ENCODE data around the gene CYP2W1. TPM values are rescaled to one million over a fixed set of nuclear protein-coding genes. Genes with fewer than 3 reads are reported as not detected.
"Not testable (repeated sequence)": the region's sequence is repeated elsewhere in the genome, so short reads cannot be mapped to it uniquely, and the experiment has no call there.

Gene CYP2W1
- total RNA-seq, 1 donor from 2014 or later, result 19.1 TPM

DNA sequence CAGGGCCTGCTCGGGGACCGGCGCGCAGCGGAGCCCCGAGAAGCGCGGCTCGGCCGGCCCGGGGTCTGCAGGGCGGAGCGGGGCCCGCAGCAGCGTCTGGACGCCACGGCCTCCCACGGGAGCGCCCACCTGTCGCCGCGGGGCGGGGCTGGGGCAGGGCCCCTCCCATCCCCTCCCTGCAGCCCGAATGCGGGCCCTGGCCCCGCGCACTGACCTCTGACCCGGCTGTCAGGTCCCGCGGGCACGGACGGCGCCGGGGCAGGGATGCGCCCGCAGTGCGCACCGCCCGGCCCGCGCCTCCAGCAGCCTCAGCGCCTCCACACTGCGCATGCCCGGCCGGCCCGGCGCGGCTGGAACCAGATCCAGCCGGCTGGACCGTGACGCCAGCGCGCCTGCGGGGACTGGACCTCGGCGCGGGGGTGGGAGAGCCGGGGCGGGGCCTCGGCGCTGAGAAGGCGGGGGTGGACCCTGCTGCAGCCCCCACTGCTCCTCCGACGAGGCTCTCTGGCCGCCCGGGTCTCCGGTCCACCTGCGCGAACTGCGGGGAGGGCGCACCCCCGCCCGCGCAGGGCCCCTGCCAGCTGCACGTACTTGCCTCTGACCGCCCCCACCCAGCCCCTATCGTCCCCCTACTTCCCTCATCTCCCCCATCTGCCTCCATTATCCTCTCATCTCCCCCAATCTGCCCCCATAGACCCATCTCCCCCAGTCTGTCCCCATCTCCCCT is 45.2 kb downstream of the CYP2W1 start:
- peak; percentile 96 for DNase-seq

DNA sequence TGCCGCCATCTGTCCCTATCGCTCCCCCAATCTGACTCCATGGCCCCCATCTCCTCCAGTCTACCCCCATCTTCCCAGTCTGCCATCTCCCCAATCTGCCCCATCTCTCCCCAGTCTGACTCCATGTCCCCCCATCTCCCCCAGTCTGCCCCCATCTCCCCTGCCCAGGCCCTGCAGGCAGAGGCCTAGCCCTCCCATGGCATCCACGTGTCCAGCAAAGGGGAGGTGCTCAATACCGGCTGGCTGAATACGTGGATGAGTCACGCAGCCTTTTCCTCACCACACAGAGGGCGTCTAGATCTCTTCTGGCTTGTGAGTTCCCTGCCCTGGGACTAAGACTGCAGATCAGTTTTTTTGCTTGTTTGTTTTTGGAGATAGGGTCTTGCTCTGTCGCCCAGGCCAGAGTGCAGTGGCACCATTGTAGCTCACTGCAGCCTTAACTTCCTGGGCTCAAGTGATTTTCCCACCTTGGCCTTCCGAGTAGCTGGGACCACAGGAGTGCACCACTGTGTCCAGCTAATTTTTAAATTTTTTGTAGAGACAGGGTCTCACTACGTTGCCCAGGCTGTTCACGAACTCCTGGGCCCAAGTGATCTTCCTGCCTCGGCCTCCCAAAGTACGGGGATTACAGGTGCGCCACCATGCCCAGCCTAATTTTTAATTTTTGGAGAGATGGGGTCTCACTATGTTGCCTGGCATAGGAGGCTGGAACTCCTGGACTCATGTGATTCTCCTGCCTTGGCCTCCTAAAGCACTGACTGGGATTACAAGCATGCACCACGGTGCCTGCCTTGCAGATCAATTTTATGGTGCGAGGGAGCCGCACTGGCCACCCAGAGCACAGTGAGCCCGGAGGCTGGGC is 46.0 kb downstream of the CYP2W1 start:
- DNase-seq, result peak; percentile 85

DNA sequence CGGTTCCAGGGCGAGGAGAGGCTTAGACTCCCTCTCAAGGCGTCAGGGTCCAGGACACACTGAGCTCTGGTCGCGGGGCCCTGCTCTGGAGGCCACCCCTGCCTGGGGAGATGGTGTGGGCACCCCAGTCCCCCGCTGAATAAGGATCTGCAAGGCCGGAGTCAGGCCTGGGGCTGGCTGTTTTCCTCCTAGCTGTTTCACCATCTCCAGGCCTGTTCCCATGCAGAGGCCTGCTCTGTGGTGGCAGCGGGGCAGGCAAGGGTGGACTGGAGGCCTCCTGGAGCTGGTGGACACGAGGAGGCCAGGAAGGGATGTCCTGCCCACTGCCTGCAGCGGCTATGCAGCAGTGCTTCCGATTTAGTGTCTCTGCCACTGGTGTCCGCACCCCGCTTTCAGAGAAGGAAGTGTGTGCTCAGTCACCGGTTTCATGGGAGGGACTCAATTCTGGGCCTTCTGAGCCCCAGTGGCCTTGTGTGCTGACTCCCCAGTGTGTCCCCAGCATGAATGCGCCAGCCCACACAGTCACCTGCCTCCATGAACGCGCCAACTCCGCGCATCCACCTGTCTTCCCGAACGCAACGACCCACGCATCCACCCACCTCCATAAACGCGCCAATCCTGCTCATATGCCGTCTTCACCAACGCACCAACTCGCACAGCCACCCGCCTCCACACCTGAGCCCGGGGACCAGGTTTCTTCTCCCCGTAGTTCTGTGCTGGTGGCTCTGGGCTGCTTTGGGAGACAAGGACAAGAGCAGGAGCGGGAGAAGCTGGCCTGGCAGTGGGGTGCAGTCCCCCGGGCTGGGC is 46.9 kb downstream of the CYP2W1 start:
- no peak for DNase-seq

DNA sequence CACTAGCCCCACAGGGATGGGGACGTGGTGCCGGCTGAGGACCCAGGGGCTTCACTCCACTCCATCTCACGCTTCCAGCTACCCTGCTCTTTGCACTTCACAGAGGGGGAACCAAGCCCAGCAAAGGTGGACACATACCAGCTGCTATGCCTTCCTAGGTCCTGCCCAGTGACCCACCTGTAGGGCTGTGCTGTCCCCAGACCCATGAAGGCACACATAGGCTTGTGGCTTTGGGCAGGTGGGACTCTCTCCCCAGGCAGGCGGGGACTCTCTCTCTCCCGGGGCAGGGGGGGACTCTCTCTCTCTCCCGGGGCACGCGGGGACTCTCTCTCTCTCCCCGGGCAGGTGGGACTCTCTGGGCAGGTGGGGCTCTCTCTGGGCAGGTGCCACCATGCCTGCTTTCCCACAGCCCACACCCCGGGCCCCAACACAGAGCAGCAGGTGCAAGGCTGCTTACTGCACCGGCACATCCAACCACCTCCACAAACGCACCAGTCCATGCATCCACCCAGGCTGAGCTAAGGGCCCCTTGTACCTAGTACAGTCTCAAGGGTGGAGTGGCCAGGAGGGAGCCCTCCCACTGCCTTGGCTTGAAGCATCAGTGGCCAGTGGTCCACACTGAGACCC is 47.6 kb downstream of the CYP2W1 start:
- no peak for DNase-seq

DNA sequence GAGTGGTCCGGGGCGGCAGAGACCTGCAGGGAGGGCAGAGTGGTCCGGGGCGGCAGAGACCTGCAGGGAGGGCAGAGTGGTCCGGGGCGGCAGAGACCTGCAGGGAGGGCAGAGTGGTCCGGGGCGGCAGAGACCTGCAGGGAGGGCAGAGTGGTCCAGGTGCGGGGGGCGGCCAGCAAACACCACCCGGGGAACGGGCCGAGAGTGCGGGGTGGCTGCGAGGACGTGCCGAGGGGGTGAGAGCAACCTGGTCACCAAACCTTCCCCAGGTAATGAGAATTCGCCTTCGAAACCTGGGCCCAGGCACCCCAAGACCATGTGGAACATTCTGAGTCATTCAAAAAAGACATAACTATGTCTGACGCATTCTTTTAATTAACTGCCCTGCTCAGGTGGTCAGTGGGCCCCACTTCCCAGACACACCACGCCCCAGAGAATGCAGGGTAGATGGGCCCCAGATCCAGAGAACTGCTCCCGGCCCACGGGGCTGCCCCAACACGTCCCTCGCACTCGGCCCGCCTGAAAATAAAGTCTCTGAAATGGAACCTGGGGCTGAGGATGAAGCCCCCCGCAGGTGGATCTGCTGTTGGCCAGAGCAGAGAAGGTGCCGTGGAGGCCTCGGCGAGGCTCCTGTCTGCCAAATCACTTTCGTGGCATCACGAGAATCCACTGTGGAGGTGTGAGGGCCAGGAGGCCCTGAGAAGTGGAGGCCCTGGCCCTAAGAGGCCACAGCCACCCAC is 48.9 kb downstream of the CYP2W1 start:
- no peak for DNase-seq

DNA sequence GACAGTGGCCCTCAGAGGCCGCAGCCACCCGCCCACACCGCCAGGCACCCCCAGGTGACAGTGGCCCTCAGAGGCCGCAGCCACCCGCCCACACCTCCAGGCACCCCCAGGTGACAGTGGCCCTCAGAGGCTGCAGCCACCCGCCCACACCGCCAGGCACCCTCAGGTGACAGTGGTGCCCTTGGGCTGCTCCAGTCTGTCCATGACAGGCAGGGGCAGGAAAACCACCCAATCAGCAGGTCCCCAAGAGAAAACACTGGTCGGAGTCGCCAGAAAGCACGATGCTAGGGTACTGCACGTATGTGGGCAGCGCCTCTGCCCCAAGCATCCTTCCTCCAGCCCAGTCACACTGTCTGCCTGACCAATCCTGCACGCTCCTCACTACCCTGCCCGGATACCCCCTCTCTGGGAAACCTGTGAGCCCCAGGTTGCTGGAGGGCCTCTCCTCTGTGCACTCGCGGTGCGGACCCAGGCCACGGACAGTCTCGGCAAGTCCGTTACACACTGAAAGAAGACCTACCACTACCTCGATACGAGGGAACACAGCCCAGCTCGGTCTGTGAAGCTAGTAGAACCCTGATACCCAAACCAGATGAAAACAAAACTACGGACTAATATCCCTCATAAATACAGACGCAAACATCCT is 49.7 kb downstream of the CYP2W1 start:
- no peak for DNase-seq

DNA sequence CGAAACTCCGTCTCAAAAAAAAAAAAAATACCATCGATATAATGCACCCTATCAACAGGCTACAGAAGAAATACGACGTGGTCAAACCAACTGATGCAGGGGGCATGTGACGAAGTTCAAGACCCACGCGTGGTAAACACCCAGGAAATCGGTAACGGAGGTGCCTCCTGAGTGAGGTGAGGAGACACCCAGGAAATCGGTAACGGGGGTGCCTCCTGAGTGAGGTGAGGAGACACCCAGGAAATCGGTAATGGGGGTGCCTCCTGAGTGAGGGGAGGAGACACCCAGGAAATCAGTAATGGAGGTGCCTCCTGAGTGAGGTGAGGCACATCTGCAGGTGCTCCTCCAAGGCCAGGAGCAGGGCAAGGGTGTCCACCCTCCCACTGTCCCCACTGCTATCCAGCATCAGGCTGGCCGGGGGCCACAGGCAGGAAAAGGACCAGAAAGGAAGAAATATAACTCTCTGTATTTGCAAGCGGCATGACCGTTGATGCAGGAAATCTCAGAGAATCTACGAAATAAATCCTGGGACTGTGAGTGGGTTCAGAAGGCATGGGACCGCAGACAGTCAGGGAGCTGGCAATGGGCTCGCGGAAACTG is 50.7 kb downstream of the CYP2W1 start:
- no peak for DNase-seq

DNA sequence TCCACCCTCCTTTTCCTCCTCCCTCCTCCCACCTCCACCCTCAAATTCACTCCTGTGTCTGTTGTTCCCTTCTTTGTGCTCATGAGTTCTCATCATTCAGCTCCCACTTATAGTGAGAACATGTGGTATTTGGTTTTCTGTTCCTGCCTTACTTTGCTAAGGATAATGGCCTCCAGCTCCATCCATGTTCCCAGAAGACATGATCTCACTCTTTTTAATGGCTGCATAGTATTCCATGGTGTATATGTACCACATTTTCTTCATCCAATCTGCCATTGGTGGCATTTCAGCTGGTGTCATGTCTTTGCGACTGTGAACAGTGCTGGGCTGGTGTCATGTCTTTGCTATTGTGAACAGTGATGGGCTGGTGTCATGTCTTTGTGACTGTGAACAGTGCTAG is 51.8 kb downstream of the CYP2W1 start:
- not testable (repeated sequence) for DNase-seq

DNA sequence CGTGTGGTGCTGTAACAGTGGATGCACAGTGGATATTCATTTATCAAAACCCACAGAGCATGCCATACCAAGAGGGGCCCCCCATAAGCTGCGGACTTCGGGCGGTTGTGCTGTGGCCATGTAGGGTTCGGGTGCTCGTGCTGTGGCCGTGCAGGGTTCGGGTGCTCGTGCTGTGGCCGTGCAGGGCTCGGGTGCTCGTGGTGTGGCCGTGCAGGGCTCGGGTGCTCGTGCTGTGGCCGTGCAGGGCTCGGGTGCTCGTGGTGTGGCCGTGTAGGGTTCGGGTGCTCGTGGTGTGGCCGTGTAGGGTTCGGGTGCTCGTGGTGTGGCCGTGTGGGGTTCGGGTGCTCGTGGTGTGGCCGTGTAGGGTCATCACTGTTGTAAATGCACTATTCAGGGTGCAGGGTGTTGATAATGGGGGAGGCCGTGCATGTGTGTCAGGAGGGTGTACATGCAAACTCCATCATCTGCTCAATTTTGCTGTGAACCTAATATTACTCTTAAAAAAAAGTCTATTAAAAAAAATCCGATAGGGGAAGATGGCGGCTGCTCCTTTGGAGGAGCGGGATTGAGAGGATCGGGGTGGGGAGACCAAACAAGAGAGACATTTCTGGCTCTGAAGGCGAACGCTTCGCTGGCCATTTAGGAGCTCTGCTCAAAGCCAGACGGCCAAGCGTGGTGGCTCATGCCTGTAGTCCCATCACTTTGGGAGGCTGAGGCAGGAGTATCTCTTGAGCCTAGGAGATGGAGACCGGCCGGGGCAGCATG is 53.4 kb downstream of the CYP2W1 start:
- not testable (repeated sequence) for DNase-seq

Small RNA genes within 50 kb of the gene (small RNA-seq; reads per million reads assigned to genes)
- gene MIR339 (ENCODE audit: low replicate concordance), result 33.6 reads per million, percentile 95 among the genes with 10 or more reads in this experiment

Other genes with a start within 250 kb of the CYP2W1 start
- gene SUN1, start 150.7 kb upstream of the CYP2W1 start, total RNA-seq, result 682 TPM
- 58.3 TPM for gene GET4, start 106.6 kb upstream of the CYP2W1 start, total RNA-seq
- gene ADAP1, start 28.5 kb upstream of the CYP2W1 start, total RNA-seq, result 1.6 TPM
- 13.7 TPM for gene COX19, start 7.6 kb upstream of the CYP2W1 start, total RNA-seq
- gene GPR146, start 61.4 kb downstream of the CYP2W1 start, total RNA-seq, result 15.8 TPM
- gene GPER1, start 104.9 kb downstream of the CYP2W1 start, total RNA-seq, result 6.7 TPM
- 16.1 TPM for gene ZFAND2A, start 177.0 kb downstream of the CYP2W1 start, total RNA-seq
- not detected for gene UNCX, start 249.7 kb downstream of the CYP2W1 start, total RNA-seq